Fibroblast of the aortic adventitia (primary cell): ENCODE data around the gene DVL2. TPM values are rescaled to one million over a fixed set of nuclear protein-coding genes. Genes with fewer than 3 reads are reported as not detected.
"Not testable (repeated sequence)": the region's sequence is repeated elsewhere in the genome, so short reads cannot be mapped to it uniquely, and the experiment has no call there.

Experiments used
- DNase-seq: peaks from one replicate; pipeline ENCODE4 v3.0.0-alpha.2; 2010; ENCODE audit warnings: low read depth
- H3K4me3 ChIP-seq: 2 replicates; pipeline ENCODE4 v1.5.1; 2011; ENCODE audit warnings: low read depth, mild to moderate bottlenecking, control low read depth, low read length, moderate library complexity
- CTCF ChIP-seq: IDR thresholded peaks from 2 replicates; pipeline ENCODE4 v1.5.1; 2011; ENCODE audit warnings: mild to moderate bottlenecking, low read length, control low read depth, inconsistent platforms; ENCODE audit not compliant: insufficient read depth
- total RNA-seq: library from RNA; depleted of rRNA; stranded (reverse); fragments of >200 nt; gene quantifications from 2 replicates; pipeline ENCODE4 v1.2.3, GENCODE V29; 2012; ENCODE audit warnings: low replicate concordance

Gene DVL2
- total RNA-seq, 1 donor: 67.7 TPM

GRCh38 chr17:7190276-7190917, 43.9 kb downstream of the DVL2 start:
- H3K4me3 ChIP-seq: no peak overlapping the region
- TF ChIP-seq CTCF: no peak
- no peak for DNase-seq

GRCh38 chr17:7186241-7186640, 48.1 kb downstream of the DVL2 start:
- TF ChIP-seq CTCF: peak; percentile 5

GRCh38 chr17:7184647-7185046, 49.7 kb downstream of the DVL2 start:
- no peak overlapping the region for H3K4me3 ChIP-seq
- TF ChIP-seq CTCF: no peak
- no peak for DNase-seq

More at GRCh38 chr17:7186241-7186640, 48.1 kb downstream of the DVL2 start:
- no peak for DNase-seq
- H3K4me3 ChIP-seq: no peak overlapping the region

GRCh38 chr17:7184091-7184488, 50.2 kb downstream of the DVL2 start:
- TF ChIP-seq CTCF: no peak
- H3K4me3 ChIP-seq: no peak overlapping the region
- DNase-seq: no peak

GRCh38 chr17:7183433-7184090, 50.8 kb downstream of the DVL2 start:
- no peak for DNase-seq
- H3K4me3 ChIP-seq: no peak overlapping the region
- TF ChIP-seq CTCF: no peak

- not testable (repeated sequence) for DNase-seq, H3K4me3 ChIP-seq
Observed at GRCh38 chr17:7182101-7182500, 52.2 kb downstream of the DVL2 start.

- no peak within 1 kb of the TSS for H3K4me3 ChIP-seq
- DNase-seq: no peak
- TF ChIP-seq CTCF: no peak
Observed at GRCh38 chr17:7179317-7180254, 54.7 kb downstream of the DVL2 start, which contains the start of gene ASGR1. ASGR1 (minus strand) TSS chr17:7179370; CDS start chr17:7178563, 807 bp downstream.
